Spleen (tissue), 11 donors: ENCODE measurements around the gene SLC12A1. TPM values are rescaled to one million over a fixed set of nuclear protein-coding genes. Genes with fewer than 3 reads are reported as not detected.

Experiments used
- DNase-seq: peaks from one replicate; pipeline ENCODE4 v3.0.0-alpha.2; 2020
- H3K27ac ChIP-seq, 8 donors: fragments of 200-600 bp; sonication (generic) in 7 of 8; 1 replicate in 4 of 8; 2 replicates in 4 of 8; pipeline versions ENCODE4 v1.5.0 to v1.8.0; 2016 to 2021; ENCODE audit warnings: inconsistent platforms in 4 of 8, mild to moderate bottlenecking in 4 of 8, moderate library complexity in 1 of 8
- H3K27me3 ChIP-seq, 7 donors: fragments of 200-600 bp; sonication (generic) in 6 of 7; replicated peaks in 1 of 7; 1 replicate in 4 of 7; 2 replicates in 3 of 7; pipeline versions ENCODE4 v1.5.0 to v1.8.0; 2016 to 2021; ENCODE audit warnings: inconsistent platforms in 3 of 7, mild to moderate bottlenecking in 1 of 7
- H3K36me3 ChIP-seq, 6 donors: fragments of 200-600 bp; sonication (generic) in 5 of 6; 1 replicate in 4 of 6; 2 replicates in 2 of 6; pipeline versions ENCODE4 v1.5.0 to v1.8.0; 2016 to 2021; ENCODE audit warnings: inconsistent platforms in 2 of 6
- H3K4me1 ChIP-seq, 6 donors: fragments of 200-600 bp; sonication (generic) in 5 of 6; 1 replicate in 3 of 6; 2 replicates in 3 of 6; pipeline versions ENCODE4 v1.5.0 to v1.8.0; 2016 to 2021; ENCODE audit warnings: inconsistent platforms in 3 of 6
- H3K4me3 ChIP-seq, 8 donors: fragments of 200-600 bp; sonication (generic) in 7 of 8; 1 replicate in 4 of 8; 2 replicates in 4 of 8; pipeline versions ENCODE4 v1.5.0 to v1.8.0; 2016 to 2021; ENCODE audit warnings: inconsistent platforms in 4 of 8, mild to moderate bottlenecking in 4 of 8, moderate library complexity in 2 of 8
- H3K9me3 ChIP-seq, 8 donors: fragments of 200-600 bp; sonication (generic) in 7 of 8; 1 replicate in 4 of 8; 2 replicates in 4 of 8; pipeline versions ENCODE4 v1.5.0 to v1.8.0; 2016 to 2021; ENCODE audit warnings: inconsistent platforms in 4 of 8
- CTCF ChIP-seq, 11 experiments: fragments of 200-600 bp in 7 of 11; fragments of 450-650 bp in 4 of 11; sonication (generic) in 4 of 11; IDR thresholded peaks in 8 of 11; conservative IDR thresholded peaks in 3 of 11; 1 replicate in 7 of 11; 2 replicates in 4 of 11; pipeline versions ENCODE4 v1.4.0 to v1.8.0; 2016 to 2021; ENCODE audit warnings: antibody characterized with exemption in 11 of 11, inconsistent platforms in 4 of 11, mild to moderate bottlenecking in 1 of 11
- POLR2AphosphoS5 ChIP-seq, 3 donors: sonication (generic); formaldehyde crosslinking; IDR thresholded peaks; one replicate each; pipeline ENCODE4 v1.5.1; 2017; ENCODE audit warnings: antibody characterized with exemption in 3 of 3
- WGBS, 5 donors: extraction: QIAGEN DNeasy Blood & Tissue Kit in 3 of 5; methylation state at CpG; one replicate each; pipeline versions ENCODE4 v1.1.5 to v1.1.7; 2013 to 2018; 5-methylcytosine and 5-hydroxymethylcytosine counted together
- intact Hi-C: fragments of 100-400 bp; cut with DNase I; formaldehyde crosslinking; loops from one replicate; pipeline ENCODE4 v1.15.0; 2023; ENCODE audit warnings: low total_unique reads
- polyA plus RNA-seq, 3 donors: library from polyadenylated mRNA; stranded (reverse); fragments of 200-250 nt; gene quantifications; one replicate each; pipeline ENCODE4 v1.2.1, GENCODE V29; 2013
- small RNA-seq, 4 donors: library from RNA; depleted of rRNA; stranded (forward); fragments of <200 nt; gene quantifications; one replicate each; pipeline ENCODE3, GENCODE V24; 2016
- total RNA-seq, 7 donors: library from RNA; depleted of rRNA in 3 of 7; stranded (reverse); fragments of >200 nt in 3 of 7; fragmentation: NEBNext Ultra II Directional in 4 of 7; extraction: Animal tissue kit (Norgen Biotek cat#: 25700) in 4 of 7; gene quantifications; one replicate each; pipeline versions ENCODE4 v1.1.0 to v1.2.1, GENCODE V29; 2016 to 2021
- donor health status: healthy with polysubstance abuse.
- donor health status: DM: no; HTN: no; CAD: no; lungs with moderate emphysema.
- donor health status: DM: no; HTN: no; CAD: no.
- donor health status: Bipolar disorder and iron deficiency.
- donor health status: healthy.
- donor health status: DM: no; HTN: no; CAD: no.
- donor health status: DM: yes; HTN: yes; CAD: no.

The SLC12A1 gene
- total and polyA plus RNA-seq, 10 donors = 0.02 TPM; not detected in 8

DNA sequence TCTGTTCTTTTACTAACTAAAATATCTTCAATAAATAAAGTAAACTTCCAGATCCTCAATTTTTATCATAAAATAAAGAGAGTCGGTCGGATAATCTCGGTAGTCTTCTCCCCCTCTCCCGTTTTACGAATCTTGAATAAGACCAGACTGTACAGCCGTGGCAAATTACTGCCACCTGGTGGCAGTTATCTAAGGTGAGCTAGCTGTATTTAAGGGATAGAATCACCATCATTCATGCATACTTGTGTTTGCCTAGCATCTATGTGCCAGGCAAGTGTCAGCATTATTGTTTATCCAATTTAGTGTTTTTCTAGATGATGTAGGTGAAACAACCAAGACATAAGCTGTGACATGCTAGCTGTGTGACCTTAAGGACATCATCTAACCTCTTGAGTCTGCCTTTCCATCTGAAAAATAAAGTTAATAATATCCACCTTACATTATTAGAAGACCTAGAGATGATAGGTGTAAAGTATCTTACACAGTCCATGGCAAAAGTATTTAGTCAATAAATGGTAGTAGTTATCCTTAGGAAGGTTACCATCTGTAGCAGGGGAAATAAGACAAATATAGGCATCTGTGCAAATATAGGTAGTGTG lies 146.5 kb downstream of the SLC12A1 start:
- no peak for DNase-seq
- intact Hi-C loops = loop anchor here (10.0 kb wide), 1 partner anchor 1158 kb away; no protein-coding TSS in a partner anchor
- 1 to 8% (median 4%) methylated on average over 6 of the region's 6 CpGs for WGBS, 5 donors
- H3K9me3 ChIP-seq = no peaks in the 10 kb centered on the region
- H3K4me1 ChIP-seq = peaks cover 0 to 9% (median 5%) of the 10 kb centered on the region in 6 donors
- no peaks in the 10 kb centered on the region for H3K27me3 ChIP-seq
- no peak for TF ChIP-seq POLR2AphosphoS5 (IDR thresholded peaks at IDR 0.05)
- peak; percentile 29 to 76 (median 59) for TF ChIP-seq CTCF (IDR thresholded peaks at IDR 0.05 in 8 of 11, conservative IDR thresholded peaks at IDR 0.05 in 3 of 11)
- no peak overlapping the region for H3K27ac ChIP-seq
- no peak overlapping the region for H3K4me3 ChIP-seq
- H3K36me3 ChIP-seq = no peaks in the 10 kb centered on the region

Small RNA genes lying within 50 kb of the gene (small RNA-seq; reads per million reads assigned to genes)
- gene RF00019 = 0 reads per million in 4 donors

Other genes with a start within 250 kb of the SLC12A1 start
- gene SLC24A5, start 85.3 kb upstream of the SLC12A1 start, total RNA-seq = not detected
- gene SLC24A5, start 85.3 kb upstream of the SLC12A1 start, polyA plus RNA-seq = under 1 TPM in 1 of 3 donors, not detected in 2; 0.06 TPM
- gene MYEF2, start 28.0 kb upstream of the SLC12A1 start, total RNA-seq = 10 to 100 TPM; 13.6 to 41.3 (median 27.5) TPM
- 10 to 100 TPM in 1 of 3 donors, 1 to 10 TPM in 2; 8.1 to 13.5 (median 9.2) TPM for gene MYEF2, start 28.0 kb upstream of the SLC12A1 start, polyA plus RNA-seq
- not detected for gene CTXN2, start 14.6 kb upstream of the SLC12A1 start, total RNA-seq
- gene CTXN2, start 14.6 kb upstream of the SLC12A1 start, polyA plus RNA-seq = not detected
- 10 to 100 TPM; 72.6 to 91.3 (median 81.0) TPM for gene DUT, start 125.1 kb downstream of the SLC12A1 start, total RNA-seq
- 100 to 1,000 TPM; 119 to 145 (median 142) TPM for gene DUT, start 125.1 kb downstream of the SLC12A1 start, polyA plus RNA-seq